PC-9 (cell line): Measurements from ENCODE around the gene ZSCAN23. TPM values are rescaled to one million over a fixed set of nuclear protein-coding genes. Genes with fewer than 3 reads are reported as not detected.
"Not testable (repeated sequence)": the region's sequence is repeated elsewhere in the genome, so short reads cannot be mapped to it uniquely, and the experiment has no call there.

ENCODE experiments used
- BruUV-seq: library from RNA; stranded (reverse); fragments of 400-500 nt; replicated peaks from 2 replicates; lab custom pipeline; 2021; lab: Mats Ljungman, UMichigan
- CTCF ChIA-PET: fragments of 300-600 bp; sonication (Branson Sonifier 250); formaldehyde crosslinking; loops from one replicate; lab custom pipeline; 2022; ENCODE audit warnings: antibody characterized with exemption; lab: Charles Lee
- POLR2A ChIA-PET: fragments of 300-600 bp; sonication (Branson Sonifier 250); formaldehyde crosslinking; loops from one replicate; lab custom pipeline; 2022; ENCODE audit warnings: antibody characterized with exemption; ENCODE audit not compliant: unreplicated experiment; lab: Charles Lee
- DNase-seq, 2 experiments: peaks; one replicate each; pipeline versions ENCODE4 v3.0.0 to v3.0.0-alpha.2; 2015 to 2022; ENCODE audit warnings: mixed read lengths in 1 of 2
- H2AFZ ChIP-seq: fragments of 200-600 bp; sonication (generic); 2 replicates; pipeline ENCODE4 v1.8.1; 2017; ENCODE audit warnings: antibody characterized with exemption
- H3F3A ChIP-seq: fragments of 200-600 bp; sonication (generic); 2 replicates; pipeline ENCODE4 v1.8.1; 2017; ENCODE audit warnings: antibody characterized with exemption, mild to moderate bottlenecking, low read depth; ENCODE audit not compliant: insufficient read depth
- H3K27ac ChIP-seq: fragments of 200-600 bp; sonication (generic); 2 replicates; pipeline ENCODE4 v1.6.1; 2016; ENCODE audit warnings: mixed run types
- H3K27me3 ChIP-seq: fragments of 200-600 bp; sonication (generic); 2 replicates; pipeline ENCODE4 v1.6.1; 2016; ENCODE audit warnings: low read depth, mixed run types; ENCODE audit not compliant: insufficient read depth
- H3K36me3 ChIP-seq: fragments of 200-600 bp; sonication (generic); 2 replicates; pipeline ENCODE4 v1.6.1; 2016; ENCODE audit warnings: low read depth, mixed run types
- H3K4me1 ChIP-seq: fragments of 200-600 bp; sonication (generic); replicated peaks from 2 replicates; pipeline ENCODE4 v1.6.1; 2016; ENCODE audit warnings: mixed run types; ENCODE audit not compliant: insufficient read depth
- H3K4me2 ChIP-seq: fragments of 200-600 bp; sonication (generic); 2 replicates; pipeline ENCODE4 v1.6.1; 2017; ENCODE audit warnings: mixed run types
- H3K4me3 ChIP-seq: fragments of 200-600 bp; sonication (generic); 2 replicates; pipeline ENCODE4 v1.6.1; 2016; ENCODE audit warnings: mixed run types
- H3K79me2 ChIP-seq: fragments of 200-600 bp; sonication (generic); 2 replicates; pipeline ENCODE4 v1.6.1; 2017; ENCODE audit warnings: low read depth, mixed run types
- H3K9me2 ChIP-seq: fragments of 200-600 bp; sonication (generic); 2 replicates; pipeline ENCODE4 v1.8.1; 2017; ENCODE audit warnings: mild to moderate bottlenecking; ENCODE audit not compliant: insufficient read depth
- H3K9me3 ChIP-seq: fragments of 200-600 bp; sonication (generic); 2 replicates; pipeline ENCODE4 v1.8.1; 2016; ENCODE audit warnings: low read depth; ENCODE audit not compliant: insufficient read depth
- H4K20me1 ChIP-seq: fragments of 200-600 bp; sonication (generic); 2 replicates; pipeline ENCODE4 v1.8.1; 2017; ENCODE audit not compliant: insufficient read depth
- EZH2 ChIP-seq: fragments of 200-600 bp; sonication (generic); IDR thresholded peaks from 2 replicates; pipeline ENCODE4 v1.8.0; 2017; ENCODE audit warnings: antibody characterized with exemption, low read depth
- intact Hi-C: fragments of 100-400 bp; cut with micrococcal nuclease; formaldehyde crosslinking; loops from one replicate; pipeline ENCODE4 v1.10.0; 2022; ENCODE audit not compliant: unreplicated experiment
- total RNA-seq: library from RNA; stranded (reverse); gene quantifications from 2 replicates; pipeline ENCODE4 v1.2.3, GENCODE V29; 2021
- TF ChIP-seq, protein P1 (sequence below): fragments of 200-600 bp; sonication (generic); conservative IDR thresholded peaks from 2 replicates; pipeline ENCODE4 v1.6.1; 2017; ENCODE audit warnings: mixed run types, antibody characterized with exemption, mild to moderate bottlenecking, moderate library complexity

ZSCAN23 gene
- total RNA-seq, 1 experiment from 2014 or later, result 9.1 TPM

DNA sequence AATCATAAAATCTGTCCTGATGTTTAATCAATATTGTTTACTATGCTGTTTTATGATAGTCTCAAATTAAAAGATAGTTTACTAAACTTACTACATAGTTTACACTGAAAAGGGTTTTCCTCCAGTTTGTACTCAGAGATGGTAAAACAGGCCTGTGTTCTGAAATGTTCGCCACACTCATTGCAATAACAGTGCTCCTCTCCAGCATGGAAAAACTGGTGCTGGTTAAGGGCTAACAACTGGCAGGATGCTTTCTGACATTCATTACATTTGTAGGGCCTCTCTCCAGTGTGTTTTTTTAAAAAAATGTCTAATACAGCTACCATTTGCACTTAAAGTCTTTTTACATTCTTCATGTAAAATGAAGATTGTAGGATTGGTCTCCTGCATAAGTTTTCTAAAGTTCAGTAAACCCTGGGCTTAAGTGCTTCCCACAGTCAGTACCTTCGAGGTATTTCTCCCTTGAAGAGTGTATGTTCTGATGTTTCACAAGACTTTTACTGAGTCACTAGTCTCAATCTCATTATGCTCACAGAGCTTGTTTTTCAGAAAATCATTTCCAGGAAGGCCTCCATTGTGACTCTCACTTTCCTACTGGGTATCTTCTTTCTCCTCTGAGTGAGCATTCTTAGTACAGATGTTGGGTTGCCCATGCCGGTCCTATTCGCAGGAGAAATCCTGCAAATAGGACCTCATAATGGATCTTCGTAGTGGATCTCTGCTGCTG is 35.1 kb downstream of the ZSCAN23 start:
- DNase-seq, result no peak
- Histone ChIP-seq H2AFZ (no peak overlapping the region), H3K79me2 (no peaks in the 10 kb centered on the region), H4K20me1 (no peaks in the 10 kb centered on the region), H3F3A (no peaks in the 10 kb centered on the region), H3K36me3 (no peaks in the 10 kb centered on the region), H3K27me3 (no peaks in the 10 kb centered on the region), H3K9me3 (no peaks in the 10 kb centered on the region), H3K9me2 (no peaks in the 10 kb centered on the region), H3K27ac (no peak overlapping the region), H3K4me3 (no peak overlapping the region), H3K4me2 (no peak overlapping the region), H3K4me1 (no peaks in the 10 kb centered on the region)
- intact Hi-C loops, result no loop called here
- CTCF ChIA-PET, result no interaction called here
- TF ChIP-seq EZH2, result no peak
- TF ChIP-seq, protein P1, sequence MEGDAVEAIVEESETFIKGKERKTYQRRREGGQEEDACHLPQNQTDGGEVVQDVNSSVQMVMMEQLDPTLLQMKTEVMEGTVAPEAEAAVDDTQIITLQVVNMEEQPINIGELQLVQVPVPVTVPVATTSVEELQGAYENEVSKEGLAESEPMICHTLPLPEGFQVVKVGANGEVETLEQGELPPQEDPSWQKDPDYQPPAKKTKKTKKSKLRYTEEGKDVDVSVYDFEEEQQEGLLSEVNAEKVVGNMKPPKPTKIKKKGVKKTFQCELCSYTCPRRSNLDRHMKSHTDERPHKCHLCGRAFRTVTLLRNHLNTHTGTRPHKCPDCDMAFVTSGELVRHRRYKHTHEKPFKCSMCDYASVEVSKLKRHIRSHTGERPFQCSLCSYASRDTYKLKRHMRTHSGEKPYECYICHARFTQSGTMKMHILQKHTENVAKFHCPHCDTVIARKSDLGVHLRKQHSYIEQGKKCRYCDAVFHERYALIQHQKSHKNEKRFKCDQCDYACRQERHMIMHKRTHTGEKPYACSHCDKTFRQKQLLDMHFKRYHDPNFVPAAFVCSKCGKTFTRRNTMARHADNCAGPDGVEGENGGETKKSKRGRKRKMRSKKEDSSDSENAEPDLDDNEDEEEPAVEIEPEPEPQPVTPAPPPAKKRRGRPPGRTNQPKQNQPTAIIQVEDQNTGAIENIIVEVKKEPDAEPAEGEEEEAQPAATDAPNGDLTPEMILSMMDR, result no peak
- POLR2A ChIA-PET, result interaction anchor here (0.6 kb wide), 1 partner anchor 198 kb away, joined by 4 read pairs; no protein-coding TSS in a partner anchor
- BruUV-seq, result no TSS peak

DNA sequence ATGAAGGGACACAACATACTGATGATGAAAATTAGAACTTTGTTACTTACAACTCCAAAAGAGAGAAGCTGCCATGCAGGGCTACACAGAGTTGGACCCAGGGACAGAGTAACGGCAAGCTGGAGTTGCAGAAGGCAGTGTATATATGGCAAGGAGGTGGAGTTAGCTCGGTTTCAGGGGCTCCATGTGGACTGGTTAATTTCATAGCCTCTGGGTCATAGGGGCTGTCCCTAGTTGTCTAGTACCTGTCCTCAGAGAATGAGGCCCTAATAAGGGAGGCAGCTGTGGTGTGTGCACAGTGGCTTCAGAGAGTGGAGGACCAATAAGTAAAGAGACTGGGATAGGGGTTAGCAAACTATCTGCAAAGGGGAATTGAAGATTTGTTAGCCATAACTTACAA is 35.9 kb downstream of the ZSCAN23 start:
- Histone ChIP-seq H3K9me3 (no peaks in the 10 kb centered on the region), H4K20me1 (no peaks in the 10 kb centered on the region), H3K27me3 (no peaks in the 10 kb centered on the region), H3K79me2 (no peaks in the 10 kb centered on the region), H3K4me2 (no peak overlapping the region), H2AFZ (no peak overlapping the region), H3K9me2 (no peaks in the 10 kb centered on the region), H3K4me1 (no peaks in the 10 kb centered on the region), H3K4me3 (no peak overlapping the region), H3F3A (no peaks in the 10 kb centered on the region), H3K36me3 (no peaks in the 10 kb centered on the region), H3K27ac (no peak overlapping the region)
- no peak for TF ChIP-seq EZH2
- TF ChIP-seq, protein P1, result no peak
- BruUV-seq, result no TSS peak
- ChIA-PET CTCF (no interaction called here), POLR2A (interaction anchor here (0.6 kb wide), 1 partner anchor 197 kb away, joined by 4 read pairs; no protein-coding TSS in a partner anchor)
- intact Hi-C loops, result no loop called here
- DNase-seq, result no peak

DNA sequence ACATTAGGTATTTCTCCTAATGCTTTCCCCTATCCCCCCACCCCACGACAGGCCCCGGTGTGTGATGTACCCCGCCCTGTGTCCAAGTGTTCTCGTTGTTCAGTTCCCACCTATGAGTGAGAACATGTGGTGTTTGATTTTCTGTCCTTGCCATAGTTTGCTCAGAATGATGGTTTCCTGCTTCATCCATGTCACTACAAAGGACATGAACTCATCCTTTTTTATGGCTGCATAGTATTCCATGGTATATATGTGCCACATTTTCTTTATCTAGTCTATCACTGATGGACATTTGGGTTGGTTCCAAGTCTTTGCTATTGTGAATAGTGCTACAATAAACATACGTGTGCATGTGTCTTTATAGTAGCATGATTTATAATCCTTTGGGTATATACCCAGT is 39.4 kb downstream of the ZSCAN23 start:
- H3K27me3 ChIP-seq, CTCF ChIA-PET, H3F3A ChIP-seq, H3K4me3 ChIP-seq, H2AFZ ChIP-seq, H3K4me1 ChIP-seq, intact Hi-C loops, DNase-seq, H3K9me2 ChIP-seq, H4K20me1 ChIP-seq, BruUV-seq, H3K36me3 ChIP-seq, POLR2A ChIA-PET, H3K79me2 ChIP-seq, H3K9me3 ChIP-seq, H3K4me2 ChIP-seq, H3K27ac ChIP-seq: not testable (repeated sequence)
